Liver (tissue), 9 donors: Measurements from ENCODE around the gene TRAFD1. TPM values are rescaled to one million over a fixed set of nuclear protein-coding genes. Genes with fewer than 3 reads are reported as not detected.

ENCODE experiments used
- DNase-seq: peaks from one replicate; pipeline ENCODE4 v3.0.0-alpha.2; 2017; ENCODE audit warnings: low spot score
- H3K27ac ChIP-seq, 2 donors: one replicate each; pipeline ENCODE4 v1.7.0; 2013; ENCODE audit warnings: inconsistent platforms in 2 of 2, low read length in 2 of 2, control low read depth in 1 of 2, low read depth in 1 of 2, mild to moderate bottlenecking in 1 of 2
- H3K27me3 ChIP-seq, 4 donors: one replicate each; pipeline versions ENCODE4 v1.6.1 to v1.7.0; 2013; ENCODE audit warnings: low read length in 3 of 4, inconsistent platforms in 1 of 4, mild to moderate bottlenecking in 1 of 4, moderate library complexity in 1 of 4; ENCODE audit not compliant: control insufficient read depth in 4 of 4, insufficient read depth in 4 of 4
- H3K36me3 ChIP-seq, 4 donors: one replicate each; pipeline versions ENCODE4 v1.6.1 to v1.7.0; 2013; ENCODE audit warnings: low read length in 3 of 4, mild to moderate bottlenecking in 3 of 4, low read depth in 1 of 4, moderate library complexity in 1 of 4; ENCODE audit not compliant: control insufficient read depth in 4 of 4, insufficient read depth in 3 of 4
- H3K4me1 ChIP-seq, 4 donors: one replicate each; pipeline versions ENCODE4 v1.6.1 to v1.7.0; 2013; ENCODE audit warnings: low read length in 3 of 4, mild to moderate bottlenecking in 3 of 4, moderate library complexity in 1 of 4; ENCODE audit not compliant: control insufficient read depth in 4 of 4, insufficient read depth in 4 of 4
- H3K4me3 ChIP-seq, 3 donors: one replicate each; pipeline versions ENCODE4 v1.6.1 to v1.7.0; 2013; ENCODE audit warnings: low read length in 3 of 3, control low read depth in 1 of 3, low read depth in 1 of 3, mild to moderate bottlenecking in 1 of 3
- H3K9ac ChIP-seq, 2 donors: one replicate each; pipeline ENCODE4 v1.7.0; 2013; ENCODE audit warnings: low read length in 2 of 2, mild to moderate bottlenecking in 2 of 2, moderate library complexity in 2 of 2, control low read depth in 1 of 2, low read depth in 1 of 2
- H3K9me3 ChIP-seq, 4 donors: one replicate each; pipeline versions ENCODE4 v1.6.1 to v1.7.0; 2013; ENCODE audit warnings: low read length in 3 of 4; ENCODE audit not compliant: control insufficient read depth in 4 of 4
- ATF3 ChIP-seq: IDR thresholded peaks from 2 replicates; pipeline ENCODE4 v1.6.1; 2016; ENCODE audit warnings: antibody characterized with exemption
- CTCF ChIP-seq: fragments of 150-350 bp; IDR thresholded peaks from 2 replicates; pipeline ENCODE4 v1.5.1; 2017; ENCODE audit warnings: improper control_type of control experiment, low read depth, low read length; ENCODE audit not compliant: missing input control
- EGR1 ChIP-seq, 2 donors: IDR thresholded peaks; 2 replicates each; pipeline ENCODE4 v1.6.1; 2016 to 2018; ENCODE audit warnings: antibody characterized with exemption in 2 of 2, low read depth in 2 of 2
- FOXA1 ChIP-seq: IDR thresholded peaks from 2 replicates; pipeline ENCODE4 v1.6.1; 2016; ENCODE audit warnings: antibody characterized with exemption
- FOXA2 ChIP-seq: IDR thresholded peaks from 2 replicates; pipeline ENCODE4 v1.6.1; 2016; ENCODE audit warnings: antibody characterized with exemption
- GABPA ChIP-seq, 2 donors: IDR thresholded peaks in 1 of 2; conservative IDR thresholded peaks in 1 of 2; 2 replicates each; pipeline ENCODE4 v1.6.1; 2016; ENCODE audit warnings: antibody characterized with exemption in 2 of 2, mild to moderate bottlenecking in 1 of 2, moderate library complexity in 1 of 2
- HNF4A ChIP-seq, 2 donors: conservative IDR thresholded peaks; 2 replicates each; pipeline ENCODE4 v1.6.1; 2016; ENCODE audit warnings: antibody characterized with exemption in 2 of 2, mild to moderate bottlenecking in 2 of 2
- HNF4G ChIP-seq: IDR thresholded peaks from 2 replicates; pipeline ENCODE4 v1.6.1; 2016; ENCODE audit warnings: antibody characterized with exemption
- JUND ChIP-seq, 2 donors: IDR thresholded peaks; 2 replicates each; pipeline ENCODE4 v1.6.1; 2016; ENCODE audit warnings: antibody characterized with exemption in 2 of 2
- NR2F2 ChIP-seq: IDR thresholded peaks from 2 replicates; pipeline ENCODE4 v1.6.1; 2016; ENCODE audit warnings: antibody characterized with exemption
- RAD21 ChIP-seq, 2 donors: IDR thresholded peaks; 2 replicates each; pipeline ENCODE4 v1.6.1; 2016; ENCODE audit warnings: antibody characterized with exemption in 2 of 2, mild to moderate bottlenecking in 2 of 2
- RXRA ChIP-seq, 2 donors: IDR thresholded peaks; 2 replicates each; pipeline ENCODE4 v1.6.1; 2017 to 2018; ENCODE audit warnings: antibody characterized with exemption in 2 of 2, mild to moderate bottlenecking in 1 of 2
- SP1 ChIP-seq: IDR thresholded peaks from 2 replicates; pipeline ENCODE4 v1.6.1; 2018; ENCODE audit warnings: antibody characterized with exemption, mild to moderate bottlenecking
- TAF1 ChIP-seq: conservative IDR thresholded peaks from 2 replicates; pipeline ENCODE4 v1.6.1; 2016; ENCODE audit warnings: antibody characterized with exemption, mild to moderate bottlenecking
- YY1 ChIP-seq: IDR thresholded peaks from 2 replicates; pipeline ENCODE4 v1.6.1; 2016; ENCODE audit warnings: antibody characterized with exemption, mild to moderate bottlenecking
- ZBTB33 ChIP-seq: IDR thresholded peaks from 2 replicates; pipeline ENCODE4 v1.6.1; 2016; ENCODE audit warnings: antibody characterized with exemption
- polyA plus RNA-seq, 2 donors: library from polyadenylated mRNA; stranded (reverse) in 1 of 2; unstranded in 1 of 2; fragments of 200-250 nt in 1 of 2; fragments of >200 nt in 1 of 2; fragmentation: Nextera tagmentation in 1 of 2; extraction: Ambion mirVana in 1 of 2; gene quantifications; one replicate each; pipeline versions ENCODE4 v1.2.1 to v1.2.3, GENCODE V29; 2013 to 2015
- total RNA-seq, 2 donors: library from RNA; depleted of rRNA; stranded (reverse); fragments of >200 nt; gene quantifications; one replicate each; pipeline ENCODE4 v1.2.3, GENCODE V29; 2014
- TF ChIP-seq, protein P1 (sequence below): IDR thresholded peaks from 2 replicates; pipeline ENCODE4 v1.6.1; 2016; ENCODE audit warnings: antibody characterized with exemption
- TF ChIP-seq, protein P2 (sequence below): IDR thresholded peaks from 2 replicates; pipeline ENCODE4 v1.6.1; 2016; ENCODE audit warnings: antibody characterized with exemption, mild to moderate bottlenecking
- donor health status: healthy.
- donor health status: healthy.
- donor health status: healthy.
- donor health status: healthy.
- donor health status: healthy.

The TRAFD1 gene
- total and polyA plus RNA-seq, 4 donors: 7.0 to 19.3 (median 13.2) TPM

- TF ChIP-seq, protein P1, sequence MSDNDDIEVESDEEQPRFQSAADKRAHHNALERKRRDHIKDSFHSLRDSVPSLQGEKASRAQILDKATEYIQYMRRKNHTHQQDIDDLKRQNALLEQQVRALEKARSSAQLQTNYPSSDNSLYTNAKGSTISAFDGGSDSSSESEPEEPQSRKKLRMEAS: no peak
- no peak for TF ChIP-seq HNF4G
- TF ChIP-seq FOXA1: no peak
- no peak for TF ChIP-seq FOXA2
- TF ChIP-seq EGR1 (IDR thresholded peaks at IDR 0.05; ENCODE audit: low read depth in 2 of 2): no peak
- TF ChIP-seq ZBTB33: no peak
Measured at GRCh38 chr12:112091563-112091962, 33.8 kb upstream of the TRAFD1 start (continued).

DNA sequence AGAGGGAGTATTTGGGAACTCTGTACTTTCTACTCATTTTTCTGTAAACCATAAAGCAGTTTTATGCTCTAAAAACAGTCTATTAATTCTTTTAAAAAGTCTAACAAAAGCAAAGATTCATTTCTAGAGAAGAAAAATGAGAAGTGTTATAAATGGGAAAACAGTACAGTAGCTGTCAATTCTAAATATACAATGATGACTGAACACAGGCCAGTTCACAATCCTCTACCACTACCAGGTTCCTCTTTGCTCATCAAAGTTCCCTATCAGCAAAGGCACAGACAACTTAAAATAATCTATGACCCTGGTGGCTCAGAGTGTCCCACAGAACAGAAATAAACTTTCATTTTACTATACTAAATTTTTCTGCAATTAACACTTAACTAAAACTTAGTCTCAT is 29.3 kb upstream of the TRAFD1 start:
- Histone ChIP-seq H3K4me1 (peaks cover 0 to 2% (median 0%) of the 10 kb centered on the region in 4 donors), H3K27ac (no peak overlapping the region), H3K9me3 (no peaks in the 10 kb centered on the region), H3K27me3 (no peaks in the 10 kb centered on the region), H3K9ac (no peak overlapping the region), H3K36me3 (peaks cover 8 to 30% (median 18%) of the 10 kb centered on the region in 4 donors), H3K4me3 (no peak overlapping the region)
- no peak for TF ChIP-seq FOXA1
- TF ChIP-seq HNF4G: no peak
- TF ChIP-seq, protein P1: no peak
- no peak for TF ChIP-seq TAF1
- no peak for TF ChIP-seq ZBTB33
- no peak for TF ChIP-seq YY1
- no peak for TF ChIP-seq HNF4A (conservative IDR thresholded peaks at IDR 0.05)
- no peak for TF ChIP-seq GABPA (IDR thresholded peaks at IDR 0.05 in 1 of 2, conservative IDR thresholded peaks at IDR 0.05 in 1 of 2)
- no peak for TF ChIP-seq ATF3
- no peak for TF ChIP-seq FOXA2
- TF ChIP-seq NR2F2: no peak
- no peak for TF ChIP-seq JUND (IDR thresholded peaks at IDR 0.05)
- no peak for TF ChIP-seq EGR1 (IDR thresholded peaks at IDR 0.05; ENCODE audit: low read depth in 2 of 2)
- TF ChIP-seq, protein P2, sequence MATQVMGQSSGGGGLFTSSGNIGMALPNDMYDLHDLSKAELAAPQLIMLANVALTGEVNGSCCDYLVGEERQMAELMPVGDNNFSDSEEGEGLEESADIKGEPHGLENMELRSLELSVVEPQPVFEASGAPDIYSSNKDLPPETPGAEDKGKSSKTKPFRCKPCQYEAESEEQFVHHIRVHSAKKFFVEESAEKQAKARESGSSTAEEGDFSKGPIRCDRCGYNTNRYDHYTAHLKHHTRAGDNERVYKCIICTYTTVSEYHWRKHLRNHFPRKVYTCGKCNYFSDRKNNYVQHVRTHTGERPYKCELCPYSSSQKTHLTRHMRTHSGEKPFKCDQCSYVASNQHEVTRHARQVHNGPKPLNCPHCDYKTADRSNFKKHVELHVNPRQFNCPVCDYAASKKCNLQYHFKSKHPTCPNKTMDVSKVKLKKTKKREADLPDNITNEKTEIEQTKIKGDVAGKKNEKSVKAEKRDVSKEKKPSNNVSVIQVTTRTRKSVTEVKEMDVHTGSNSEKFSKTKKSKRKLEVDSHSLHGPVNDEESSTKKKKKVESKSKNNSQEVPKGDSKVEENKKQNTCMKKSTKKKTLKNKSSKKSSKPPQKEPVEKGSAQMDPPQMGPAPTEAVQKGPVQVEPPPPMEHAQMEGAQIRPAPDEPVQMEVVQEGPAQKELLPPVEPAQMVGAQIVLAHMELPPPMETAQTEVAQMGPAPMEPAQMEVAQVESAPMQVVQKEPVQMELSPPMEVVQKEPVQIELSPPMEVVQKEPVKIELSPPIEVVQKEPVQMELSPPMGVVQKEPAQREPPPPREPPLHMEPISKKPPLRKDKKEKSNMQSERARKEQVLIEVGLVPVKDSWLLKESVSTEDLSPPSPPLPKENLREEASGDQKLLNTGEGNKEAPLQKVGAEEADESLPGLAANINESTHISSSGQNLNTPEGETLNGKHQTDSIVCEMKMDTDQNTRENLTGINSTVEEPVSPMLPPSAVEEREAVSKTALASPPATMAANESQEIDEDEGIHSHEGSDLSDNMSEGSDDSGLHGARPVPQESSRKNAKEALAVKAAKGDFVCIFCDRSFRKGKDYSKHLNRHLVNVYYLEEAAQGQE: no peak
- TF ChIP-seq RXRA (IDR thresholded peaks at IDR 0.05): no peak
- TF ChIP-seq SP1: no peak
- TF ChIP-seq CTCF: no peak
- no peak for TF ChIP-seq RAD21 (IDR thresholded peaks at IDR 0.05)
- DNase-seq: no peak
